ENCODE results near the gene CENPS.

CENPS gene

GRCh38 chr1:10431070-10431730, 967 bp downstream of the CENPS start:
- TF ChIP-seq CTCF (IDR thresholded peaks at IDR 0.05; ENCODE audit: control insufficient read depth, insufficient read depth, low read depth, low read length, missing control alignments): no peak
- DNase-seq (ENCODE audit: low read depth): peak; percentile 5
- peak overlapping the region; percentile 86 for H3K4me3 ChIP-seq (ENCODE audit: control insufficient read depth, low read depth, low read length)

GRCh38 chr1:10432910-10433700, 2.9 kb downstream of the CENPS start:
- no peak for TF ChIP-seq CTCF (IDR thresholded peaks at IDR 0.05; ENCODE audit: control insufficient read depth, insufficient read depth, low read depth, low read length, missing control alignments)
- no peak overlapping the region for H3K4me3 ChIP-seq (ENCODE audit: control insufficient read depth, low read depth, low read length)
- DNase-seq (ENCODE audit: low read depth): no peak

GRCh38 chr1:10433790-10434189, 3.6 kb downstream of the CENPS start:
- TF ChIP-seq CTCF (IDR thresholded peaks at IDR 0.05; ENCODE audit: control insufficient read depth, insufficient read depth, low read depth, low read length, missing control alignments): no peak
- DNase-seq (ENCODE audit: low read depth): no peak

GRCh38 chr1:10434590-10434989, 4.4 kb downstream of the CENPS start:
- DNase-seq (ENCODE audit: low read depth): no peak
- no peak for TF ChIP-seq CTCF (IDR thresholded peaks at IDR 0.05; ENCODE audit: control insufficient read depth, insufficient read depth, low read depth, low read length, missing control alignments)
- H3K4me3 ChIP-seq (ENCODE audit: control insufficient read depth, low read depth, low read length): no peak overlapping the region

More at GRCh38 chr1:10433790-10434189, 3.6 kb downstream of the CENPS start:
- H3K4me3 ChIP-seq (ENCODE audit: control insufficient read depth, low read depth, low read length): no peak overlapping the region

GRCh38 chr1:10437052-10437451, 6.8 kb downstream of the CENPS start:
- H3K4me3 ChIP-seq (ENCODE audit: control insufficient read depth, low read depth, low read length): no peak overlapping the region
- TF ChIP-seq CTCF (IDR thresholded peaks at IDR 0.05; ENCODE audit: control insufficient read depth, insufficient read depth, low read depth, low read length, missing control alignments): no peak
- no peak for DNase-seq (ENCODE audit: low read depth)

- DNase-seq (ENCODE audit: low read depth): no peak
- no peak overlapping the region for H3K4me3 ChIP-seq (ENCODE audit: control insufficient read depth, low read depth, low read length)
- no peak for TF ChIP-seq CTCF (IDR thresholded peaks at IDR 0.05; ENCODE audit: control insufficient read depth, insufficient read depth, low read depth, low read length, missing control alignments)
Observed at GRCh38 chr1:10438677-10439163, 8.5 kb downstream of the CENPS start.

Measured in AG09309 (cell line).